Stimulated activated CD8-positive, alpha-beta memory T cell treated with anti-CD3 and anti-CD28 coated beads, Interleukin-15, amount 100 ng/mL, for 4 hours (primary cell): ENCODE data around the gene TMPRSS3.

Source experiments
- DNase-seq, 2 donors: peaks; one replicate each; pipeline ENCODE4 v3.0.0-alpha.2; 2020; ENCODE audit warnings: low read depth in 2 of 2

The TMPRSS3 gene

GRCh38 chr21:42395905-42396651 is at the start of gene TMPRSS3:
TMPRSS3 (minus strand) TSS chr21:42396052; CDS start chr21:42395417, 635 bp downstream.
- no peak for DNase-seq

- DNase-seq = no peak
These were observed 49.5 kb upstream of the TMPRSS3 start for GRCh38 chr21:42445311-42445710.

- no peak for DNase-seq
These were observed 48.9 kb upstream of the TMPRSS3 start for GRCh38 chr21:42444745-42445059.

- DNase-seq = no peak
These were observed 48.3 kb upstream of the TMPRSS3 start for GRCh38 chr21:42443876-42444744.

- no peak for DNase-seq
These were observed 47.4 kb upstream of the TMPRSS3 start for GRCh38 chr21:42443181-42443785.

DNA sequence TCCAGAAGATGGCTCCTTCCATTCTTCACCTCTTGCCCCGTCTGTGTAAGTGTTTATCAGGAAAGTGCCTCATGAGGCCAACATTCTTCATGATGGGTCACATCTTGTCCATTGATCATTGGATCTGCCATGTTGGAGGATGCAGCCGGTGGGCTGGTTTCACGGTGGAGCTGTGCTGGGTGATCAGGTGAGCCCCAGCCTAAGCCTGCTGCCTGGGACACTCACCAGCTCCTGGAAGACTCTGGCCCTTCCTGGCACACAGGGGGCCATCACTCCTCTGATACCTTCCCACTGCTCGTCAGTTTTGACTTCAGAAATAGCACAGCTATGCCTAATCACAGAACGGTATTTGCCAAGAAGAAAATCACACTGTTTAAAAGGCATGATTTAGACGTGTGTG is 46.1 kb upstream of the TMPRSS3 start:
- no peak for DNase-seq

GRCh38 chr21:42440187-42440792 is 44.4 kb upstream of the TMPRSS3 start:
- no peak for DNase-seq

- peak in 1 of 2 donors; percentile 60 for DNase-seq
These were observed 43.7 kb upstream of the TMPRSS3 start for GRCh38 chr21:42439284-42440186.

GRCh38 chr21:42438316-42439205 is 42.7 kb upstream of the TMPRSS3 start:
- no peak for DNase-seq

DNA sequence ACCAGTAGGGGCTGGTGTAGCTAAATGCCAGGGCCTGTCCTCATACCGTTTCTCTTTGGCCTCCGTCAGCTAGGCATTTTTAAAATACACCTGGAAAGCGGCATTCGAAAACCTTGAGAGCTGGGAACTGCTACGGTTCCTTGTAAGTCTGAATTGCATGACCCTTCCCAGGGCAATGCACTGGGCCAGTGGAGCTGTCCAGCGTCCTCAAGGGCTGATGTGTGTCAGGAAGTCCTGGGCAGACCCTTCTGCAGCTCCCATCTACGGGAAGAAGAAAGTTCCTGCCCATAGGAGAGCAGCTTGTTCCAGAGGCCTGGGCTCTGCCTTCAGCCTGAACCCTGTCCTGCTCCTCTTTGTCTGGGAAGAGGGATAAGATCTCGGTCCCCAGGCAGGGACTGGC is 41.9 kb upstream of the TMPRSS3 start:
- DNase-seq = no peak

GRCh38 chr21:42436914-42437313 is 41.1 kb upstream of the TMPRSS3 start:
- no peak for DNase-seq

DNA sequence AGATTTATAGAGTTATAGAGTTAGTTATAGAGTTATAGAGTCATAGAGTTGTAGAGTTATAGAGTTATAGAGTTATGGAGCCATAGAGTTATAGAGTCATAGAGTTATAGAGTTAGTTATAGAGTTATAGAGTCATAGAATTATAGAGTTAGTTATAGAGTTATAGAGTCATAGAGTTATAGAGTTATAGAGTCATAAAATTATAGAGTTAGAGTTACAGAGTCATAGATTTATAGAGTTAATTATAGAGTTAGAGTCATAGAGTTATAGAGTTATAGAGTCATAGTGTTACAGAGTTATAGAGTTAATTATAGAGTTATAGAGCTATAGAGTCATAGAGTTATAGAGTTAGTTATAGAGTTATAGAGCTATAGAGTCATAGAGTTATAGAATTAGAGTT is 40.0 kb upstream of the TMPRSS3 start:
- DNase-seq = no peak

GRCh38 chr21:42435401-42435800 is 39.5 kb upstream of the TMPRSS3 start:
- DNase-seq = no peak

DNA sequence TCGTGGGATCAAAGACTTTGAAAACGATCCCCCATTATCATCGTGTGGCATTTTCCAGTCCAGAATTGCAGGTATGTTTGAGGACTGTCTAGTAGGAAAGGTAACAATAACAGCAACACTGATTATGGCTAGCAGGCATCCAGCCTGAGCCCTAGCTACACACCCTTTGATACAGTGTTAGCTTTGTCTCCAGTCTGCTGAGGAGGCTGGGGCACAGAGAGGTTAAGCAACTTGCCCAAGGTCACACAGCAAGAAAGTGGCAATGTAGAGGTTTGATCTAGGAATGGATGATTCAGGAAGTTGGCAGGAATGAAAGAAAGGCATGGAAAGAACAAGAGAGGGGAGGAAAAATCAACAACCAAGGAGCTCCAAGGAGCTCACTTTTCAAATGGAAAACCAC is 39.0 kb upstream of the TMPRSS3 start:
- DNase-seq = no peak

- DNase-seq = no peak
These were observed 38.2 kb upstream of the TMPRSS3 start for GRCh38 chr21:42433946-42434551.

GRCh38 chr21:42432695-42433094 is 36.8 kb upstream of the TMPRSS3 start:
- DNase-seq = no peak

- no peak for DNase-seq
These were observed 35.3 kb upstream of the TMPRSS3 start for GRCh38 chr21:42431196-42431595.

DNA sequence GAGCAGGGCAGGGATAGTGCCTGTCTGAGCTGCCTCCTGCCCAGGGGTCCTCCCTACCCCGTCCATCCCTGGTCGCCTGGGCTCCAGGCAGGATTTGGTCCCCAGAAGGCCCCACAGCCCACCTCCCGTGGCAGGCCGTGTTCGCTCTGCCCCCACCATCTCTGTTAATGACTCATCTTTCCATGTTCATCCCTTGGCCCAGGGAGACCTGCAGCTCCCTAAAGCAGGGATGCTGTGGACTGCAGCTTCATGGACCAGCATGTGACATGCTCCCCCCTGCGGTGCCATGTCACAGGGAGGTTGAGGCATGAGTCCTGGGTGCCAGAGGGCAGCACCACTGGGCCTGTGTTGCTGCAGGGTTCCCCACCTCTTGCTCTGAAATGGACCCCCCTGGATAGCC is 34.7 kb upstream of the TMPRSS3 start:
- DNase-seq = no peak

DNA sequence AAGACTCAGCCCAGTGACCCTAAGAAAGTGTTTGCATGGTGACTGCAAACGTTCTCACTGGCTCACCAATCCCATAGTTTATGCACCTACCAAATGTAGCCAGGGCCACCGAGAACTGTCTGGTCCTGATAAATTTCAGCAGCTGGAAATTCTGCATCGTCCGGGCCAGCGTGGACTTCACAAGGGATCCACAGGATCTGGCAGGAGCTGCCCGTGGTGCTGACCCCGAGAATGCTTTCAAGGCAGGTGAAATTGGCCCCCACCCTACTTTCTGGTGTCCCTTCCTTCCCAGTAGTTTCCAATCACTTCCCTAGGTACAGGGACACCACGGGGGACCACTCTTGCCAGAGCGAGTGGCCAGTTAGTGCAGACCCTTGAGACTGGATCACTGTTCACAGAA is 34.0 kb upstream of the TMPRSS3 start:
- DNase-seq = no peak

DNA sequence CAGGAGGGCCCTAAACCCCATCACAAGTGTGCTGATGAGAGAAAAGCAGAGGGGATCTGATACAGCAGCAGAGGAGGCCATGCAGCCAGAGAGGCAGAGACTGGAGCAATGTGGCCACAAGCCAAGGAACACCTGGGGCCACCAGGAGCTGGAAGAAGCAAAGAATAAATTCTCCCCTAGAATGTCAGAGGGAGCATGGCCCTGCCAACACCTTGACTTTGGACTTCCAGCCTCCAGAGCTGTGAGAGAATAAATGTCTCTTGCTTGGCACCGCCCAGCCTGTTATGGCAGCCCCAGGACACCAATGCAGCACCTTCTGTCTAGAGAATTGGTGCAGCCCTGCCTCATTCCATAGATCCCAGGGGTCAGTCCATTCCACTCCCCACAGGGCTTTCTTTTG is 33.2 kb upstream of the TMPRSS3 start:
- no peak for DNase-seq
